GM23338 (cell line): ENCODE data around the gene SCTR. TPM values are rescaled to one million over a fixed set of nuclear protein-coding genes. Genes with fewer than 3 reads are reported as not detected.

Experiments used
- ATAC-seq: fragments of 200-7000 bp; cut with Tn5 transposase; 3 replicates; pipeline ENCODE4 v1.9.1; 2020
- DNase-seq: peaks from one replicate; pipeline ENCODE4 v3.0.0-alpha.2; 2015; ENCODE audit warnings: low spot score
- H2AFZ ChIP-seq: fragments of 200-600 bp; sonication (generic); 2 replicates; pipeline ENCODE4 v1.8.0; 2016; ENCODE audit warnings: antibody characterized with exemption, mild to moderate bottlenecking, moderate library complexity
- H3F3A ChIP-seq: fragments of 200-600 bp; sonication (generic); replicated peaks from 2 replicates; pipeline ENCODE4 v1.8.0; 2017; ENCODE audit warnings: antibody characterized with exemption, mixed run types, low read depth
- H3K27ac ChIP-seq: fragments of 200-600 bp; sonication (generic); 2 replicates; pipeline ENCODE4 v1.6.1; 2016; ENCODE audit warnings: low read depth
- H3K27me3 ChIP-seq: fragments of 200-600 bp; sonication (generic); 2 replicates; pipeline ENCODE4 v1.8.0; 2016; ENCODE audit warnings: mild to moderate bottlenecking, mixed run types, moderate library complexity; ENCODE audit not compliant: insufficient read depth
- H3K36me3 ChIP-seq: fragments of 200-600 bp; sonication (generic); 2 replicates; pipeline ENCODE4 v1.8.0; 2016; ENCODE audit warnings: mild to moderate bottlenecking; ENCODE audit not compliant: insufficient read depth
- H3K4me1 ChIP-seq: fragments of 200-600 bp; sonication (generic); 2 replicates; pipeline ENCODE4 v1.8.0; 2016; ENCODE audit warnings: mild to moderate bottlenecking, moderate library complexity; ENCODE audit not compliant: insufficient read depth
- H3K4me2 ChIP-seq: fragments of 200-600 bp; sonication (generic); 2 replicates; pipeline ENCODE4 v1.7.1; 2017; ENCODE audit warnings: mixed run types
- H3K4me3 ChIP-seq: fragments of 200-600 bp; sonication (generic); 2 replicates; pipeline ENCODE4 v1.6.1; 2016; ENCODE audit warnings: mixed run types
- H3K79me2 ChIP-seq: fragments of 200-600 bp; sonication (generic); replicated peaks from 2 replicates; pipeline ENCODE4 v1.8.0; 2017; ENCODE audit warnings: mild to moderate bottlenecking; ENCODE audit not compliant: insufficient read depth
- H3K9me2 ChIP-seq: fragments of 200-600 bp; sonication (generic); 2 replicates; pipeline ENCODE4 v1.8.0; 2017; ENCODE audit not compliant: insufficient read depth
- H4K20me1 ChIP-seq: fragments of 200-600 bp; sonication (generic); replicated peaks from 2 replicates; pipeline ENCODE4 v1.8.0; 2017; ENCODE audit warnings: mild to moderate bottlenecking; ENCODE audit not compliant: insufficient read depth
- H3K27ac Mint-ChIP-seq: 2 replicates; pipeline ENCODE4 v1.8.0; 2020; ENCODE audit warnings: inconsistent platforms, mild to moderate bottlenecking, moderate library complexity, mixed read lengths
- H3K27me3 Mint-ChIP-seq: 3 replicates; pipeline ENCODE4 v1.8.0; 2022; ENCODE audit warnings: low read depth, mild to moderate bottlenecking, moderate library complexity, mixed read lengths, inconsistent platforms; ENCODE audit not compliant: insufficient read depth, poor library complexity
- H3K36me3 Mint-ChIP-seq: 3 replicates; pipeline ENCODE4 v1.8.0; 2021; ENCODE audit warnings: low read depth, mild to moderate bottlenecking, inconsistent platforms, moderate library complexity, mixed read lengths
- H3K4me1 Mint-ChIP-seq: 3 replicates; pipeline ENCODE4 v1.8.0; 2020; ENCODE audit warnings: mild to moderate bottlenecking, inconsistent platforms, mixed read lengths
- H3K4me3 Mint-ChIP-seq: 3 replicates; pipeline ENCODE4 v1.8.0; 2021; ENCODE audit warnings: moderate library complexity, mild to moderate bottlenecking, inconsistent platforms, mixed read lengths
- H3K9me3 Mint-ChIP-seq: 3 replicates; pipeline ENCODE4 v1.8.0; 2020; ENCODE audit warnings: moderate library complexity, mild to moderate bottlenecking, inconsistent platforms, mixed read lengths
- EZH2 ChIP-seq: fragments of 200-600 bp; sonication (generic); IDR thresholded peaks from one replicate; pipeline ENCODE4 v1.8.0; 2017; ENCODE audit warnings: antibody characterized with exemption, mild to moderate bottlenecking, low read depth; ENCODE audit not compliant: unreplicated experiment
- EZH2phosphoT487 ChIP-seq: fragments of 200-600 bp; sonication (generic); IDR thresholded peaks from one replicate; pipeline ENCODE4 v1.8.1; 2018; ENCODE audit warnings: antibody characterized with exemption; ENCODE audit not compliant: unreplicated experiment
- JUNB ChIP-seq: IDR thresholded peaks from one replicate; pipeline ENCODE4 v1.6.1; 2016; ENCODE audit warnings: antibody characterized with exemption; ENCODE audit not compliant: unreplicated experiment
- POLR2AphosphoS5 ChIP-seq: IDR thresholded peaks from 2 replicates; pipeline ENCODE4 v1.6.1; 2016; ENCODE audit warnings: antibody characterized with exemption, low read depth
- STAT1 ChIP-seq: IDR thresholded peaks from one replicate; pipeline ENCODE4 v1.6.1; 2016; ENCODE audit warnings: antibody characterized with exemption; ENCODE audit not compliant: unreplicated experiment
- ZNF114 ChIP-seq: fragments of 250-450 bp; sonication (Bioruptor Pico); IDR thresholded peaks from 2 replicates; pipeline ENCODE4 v1.5.0; 2020; ENCODE audit warnings: mild to moderate bottlenecking, moderate library complexity
- ZNF331 ChIP-seq: fragments of 250-450 bp; sonication (Bioruptor Pico); IDR thresholded peaks from 2 replicates; pipeline ENCODE4 v1.5.0; 2020; ENCODE audit warnings: low read depth, mild to moderate bottlenecking, moderate library complexity
- polyA plus RNA-seq: library from polyadenylated mRNA; unstranded; fragments of >200 nt; fragmentation: Nextera tagmentation; extraction: Ambion mirVana; gene quantifications from 2 replicates; pipeline ENCODE4 v1.2.1, GENCODE V29; 2016
- total RNA-seq: library from RNA; depleted of rRNA; stranded (reverse); fragments of >200 nt; shearing (Covaris generic); gene quantifications from 2 replicates; pipeline ENCODE4 v1.2.3, GENCODE V29; 2014
- TF ChIP-seq, protein P1 (sequence below): IDR thresholded peaks from 2 replicates; pipeline ENCODE4 v1.6.1; 2016; ENCODE audit warnings: antibody characterized with exemption
- TF ChIP-seq, protein P2 (sequence below): fragments of 250-450 bp; sonication (Bioruptor Pico); IDR thresholded peaks from 2 replicates; pipeline ENCODE4 v1.5.0; 2020; ENCODE audit warnings: mild to moderate bottlenecking, moderate library complexity
- TF ChIP-seq, protein P3 (sequence below): IDR thresholded peaks from one replicate; pipeline ENCODE4 v1.6.1; 2018; ENCODE audit warnings: antibody characterized with exemption; ENCODE audit not compliant: unreplicated experiment
- TF ChIP-seq, protein P4 (sequence below), 2 experiments: fragments of 200-600 bp in 1 of 2; sonication (generic) in 1 of 2; conservative IDR thresholded peaks; 2 replicates each; pipeline versions ENCODE4 v1.5.1 to v1.6.1; 2016 to 2017; ENCODE audit warnings: antibody characterized with exemption in 2 of 2, low read depth in 2 of 2, mild to moderate bottlenecking in 2 of 2, moderate library complexity in 1 of 2

The SCTR gene
- total and polyA plus RNA-seq, 2 experiments from 2014 or later, result not detected

DNA sequence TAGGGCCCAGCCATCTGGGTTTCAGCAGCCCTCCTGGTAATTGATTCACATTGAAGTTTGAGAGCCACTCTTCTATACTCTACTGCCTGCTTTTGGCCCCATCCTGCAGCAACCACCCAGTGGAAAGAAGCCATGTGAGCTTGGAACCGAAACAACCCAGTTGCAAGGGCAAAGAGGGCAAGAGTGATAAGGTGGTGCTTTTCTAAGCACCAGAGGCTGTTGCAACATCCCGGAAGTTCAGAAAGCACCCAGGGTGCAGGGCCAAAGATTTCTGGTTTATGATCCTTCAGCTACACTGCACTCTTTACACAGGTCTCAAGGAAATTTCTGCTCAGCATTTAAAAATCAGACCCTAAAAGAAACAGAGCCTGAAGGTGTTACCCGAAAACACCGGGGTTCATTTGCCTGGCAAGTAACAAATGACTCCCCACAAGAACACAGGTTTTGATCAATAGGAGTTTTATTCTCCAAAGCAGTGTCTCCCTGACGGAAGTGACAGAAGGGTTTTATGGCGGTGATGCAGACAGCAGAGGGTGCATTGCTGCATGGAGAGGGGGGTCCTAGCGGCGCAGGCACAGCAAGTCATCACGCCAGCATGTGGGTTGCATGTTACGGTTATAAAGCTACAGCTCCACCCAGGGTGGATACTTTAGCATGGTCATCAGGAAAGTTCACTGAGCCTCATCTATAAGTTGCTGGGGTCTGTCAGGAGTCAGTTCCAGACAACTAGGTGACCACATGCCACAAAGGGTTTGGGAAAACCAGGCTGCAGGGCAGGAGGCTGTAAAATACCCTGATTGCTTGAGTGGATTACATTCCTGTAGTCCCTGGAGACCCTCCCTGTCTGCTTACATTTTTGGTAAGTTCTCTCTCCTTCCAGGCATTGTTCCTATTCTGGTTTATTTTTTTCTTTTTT, 121.4 kb downstream of the SCTR start (continued):
- TF ChIP-seq, protein P1, sequence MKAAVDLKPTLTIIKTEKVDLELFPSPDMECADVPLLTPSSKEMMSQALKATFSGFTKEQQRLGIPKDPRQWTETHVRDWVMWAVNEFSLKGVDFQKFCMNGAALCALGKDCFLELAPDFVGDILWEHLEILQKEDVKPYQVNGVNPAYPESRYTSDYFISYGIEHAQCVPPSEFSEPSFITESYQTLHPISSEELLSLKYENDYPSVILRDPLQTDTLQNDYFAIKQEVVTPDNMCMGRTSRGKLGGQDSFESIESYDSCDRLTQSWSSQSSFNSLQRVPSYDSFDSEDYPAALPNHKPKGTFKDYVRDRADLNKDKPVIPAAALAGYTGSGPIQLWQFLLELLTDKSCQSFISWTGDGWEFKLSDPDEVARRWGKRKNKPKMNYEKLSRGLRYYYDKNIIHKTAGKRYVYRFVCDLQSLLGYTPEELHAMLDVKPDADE, result no peak
- TF ChIP-seq ZNF331 (CRISPR knock-in tag), result no peak
- TF ChIP-seq EZH2phosphoT487, result no peak
- TF ChIP-seq JUNB, result no peak

DNA sequence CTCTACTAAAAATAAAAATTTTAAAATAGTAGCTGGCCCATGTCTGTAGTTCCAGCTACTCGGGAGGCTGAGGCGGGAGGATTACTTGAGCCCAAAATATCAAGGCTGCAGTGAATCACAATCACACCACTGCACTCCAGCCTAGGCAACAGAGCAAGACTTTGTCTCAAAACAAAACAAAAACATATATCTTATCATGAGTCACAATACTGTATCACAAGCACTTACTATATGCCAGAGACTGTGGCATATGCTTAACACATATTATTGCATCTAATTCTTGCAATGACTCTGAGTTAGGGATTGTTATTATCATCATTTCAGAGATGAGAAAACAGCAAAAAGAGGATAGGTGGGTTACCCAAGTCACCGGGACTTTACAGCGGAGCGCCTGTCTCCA, 122.2 kb downstream of the SCTR start:
- ATAC-seq, result no peak
- no peak for TF ChIP-seq ZNF114 (CRISPR knock-in tag)
- TF ChIP-seq, protein P2, sequence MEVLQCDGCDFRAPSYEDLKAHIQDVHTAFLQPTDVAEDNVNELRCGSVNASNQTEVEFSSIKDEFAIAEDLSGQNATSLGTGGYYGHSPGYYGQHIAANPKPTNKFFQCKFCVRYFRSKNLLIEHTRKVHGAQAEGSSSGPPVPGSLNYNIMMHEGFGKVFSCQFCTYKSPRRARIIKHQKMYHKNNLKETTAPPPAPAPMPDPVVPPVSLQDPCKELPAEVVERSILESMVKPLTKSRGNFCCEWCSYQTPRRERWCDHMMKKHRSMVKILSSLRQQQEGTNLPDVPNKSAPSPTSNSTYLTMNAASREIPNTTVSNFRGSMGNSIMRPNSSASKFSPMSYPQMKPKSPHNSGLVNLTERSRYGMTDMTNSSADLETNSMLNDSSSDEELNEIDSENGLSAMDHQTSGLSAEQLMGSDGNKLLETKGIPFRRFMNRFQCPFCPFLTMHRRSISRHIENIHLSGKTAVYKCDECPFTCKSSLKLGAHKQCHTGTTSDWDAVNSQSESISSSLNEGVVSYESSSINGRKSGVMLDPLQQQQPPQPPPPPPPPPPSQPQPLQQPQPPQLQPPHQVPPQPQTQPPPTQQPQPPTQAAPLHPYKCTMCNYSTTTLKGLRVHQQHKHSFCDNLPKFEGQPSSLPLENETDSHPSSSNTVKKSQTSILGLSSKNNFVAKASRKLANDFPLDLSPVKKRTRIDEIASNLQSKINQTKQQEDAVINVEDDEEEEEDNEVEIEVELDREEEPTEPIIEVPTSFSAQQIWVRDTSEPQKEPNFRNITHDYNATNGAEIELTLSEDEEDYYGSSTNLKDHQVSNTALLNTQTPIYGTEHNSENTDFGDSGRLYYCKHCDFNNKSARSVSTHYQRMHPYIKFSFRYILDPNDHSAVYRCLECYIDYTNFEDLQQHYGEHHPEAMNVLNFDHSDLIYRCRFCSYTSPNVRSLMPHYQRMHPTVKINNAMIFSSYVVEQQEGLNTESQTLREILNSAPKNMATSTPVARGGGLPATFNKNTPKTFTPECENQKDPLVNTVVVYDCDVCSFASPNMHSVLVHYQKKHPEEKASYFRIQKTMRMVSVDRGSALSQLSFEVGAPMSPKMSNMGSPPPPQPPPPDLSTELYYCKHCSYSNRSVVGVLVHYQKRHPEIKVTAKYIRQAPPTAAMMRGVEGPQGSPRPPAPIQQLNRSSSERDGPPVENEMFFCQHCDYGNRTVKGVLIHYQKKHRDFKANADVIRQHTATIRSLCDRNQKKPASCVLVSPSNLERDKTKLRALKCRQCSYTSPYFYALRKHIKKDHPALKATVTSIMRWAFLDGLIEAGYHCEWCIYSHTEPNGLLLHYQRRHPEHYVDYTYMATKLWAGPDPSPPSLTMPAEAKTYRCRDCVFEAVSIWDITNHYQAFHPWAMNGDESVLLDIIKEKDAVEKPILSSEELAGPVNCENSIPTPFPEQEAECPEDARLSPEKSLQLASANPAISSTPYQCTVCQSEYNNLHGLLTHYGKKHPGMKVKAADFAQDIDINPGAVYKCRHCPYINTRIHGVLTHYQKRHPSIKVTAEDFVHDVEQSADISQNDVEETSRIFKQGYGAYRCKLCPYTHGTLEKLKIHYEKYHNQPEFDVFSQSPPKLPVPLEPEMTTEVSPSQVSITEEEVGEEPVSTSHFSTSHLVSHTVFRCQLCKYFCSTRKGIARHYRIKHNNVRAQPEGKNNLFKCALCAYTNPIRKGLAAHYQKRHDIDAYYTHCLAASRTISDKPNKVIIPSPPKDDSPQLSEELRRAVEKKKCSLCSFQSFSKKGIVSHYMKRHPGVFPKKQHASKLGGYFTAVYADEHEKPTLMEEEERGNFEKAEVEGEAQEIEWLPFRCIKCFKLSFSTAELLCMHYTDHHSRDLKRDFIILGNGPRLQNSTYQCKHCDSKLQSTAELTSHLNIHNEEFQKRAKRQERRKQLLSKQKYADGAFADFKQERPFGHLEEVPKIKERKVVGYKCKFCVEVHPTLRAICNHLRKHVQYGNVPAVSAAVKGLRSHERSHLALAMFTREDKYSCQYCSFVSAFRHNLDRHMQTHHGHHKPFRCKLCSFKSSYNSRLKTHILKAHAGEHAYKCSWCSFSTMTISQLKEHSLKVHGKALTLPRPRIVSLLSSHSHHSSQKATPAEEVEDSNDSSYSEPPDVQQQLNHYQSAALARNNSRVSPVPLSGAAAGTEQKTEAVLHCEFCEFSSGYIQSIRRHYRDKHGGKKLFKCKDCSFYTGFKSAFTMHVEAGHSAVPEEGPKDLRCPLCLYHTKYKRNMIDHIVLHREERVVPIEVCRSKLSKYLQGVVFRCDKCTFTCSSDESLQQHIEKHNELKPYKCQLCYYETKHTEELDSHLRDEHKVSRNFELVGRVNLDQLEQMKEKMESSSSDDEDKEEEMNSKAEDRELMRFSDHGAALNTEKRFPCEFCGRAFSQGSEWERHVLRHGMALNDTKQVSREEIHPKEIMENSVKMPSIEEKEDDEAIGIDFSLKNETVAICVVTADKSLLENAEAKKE (CRISPR knock-in tag), result no peak
- no peak for TF ChIP-seq JUNB
- no peak for TF ChIP-seq EZH2phosphoT487
- TF ChIP-seq EZH2, result no peak
- TF ChIP-seq, protein P3, sequence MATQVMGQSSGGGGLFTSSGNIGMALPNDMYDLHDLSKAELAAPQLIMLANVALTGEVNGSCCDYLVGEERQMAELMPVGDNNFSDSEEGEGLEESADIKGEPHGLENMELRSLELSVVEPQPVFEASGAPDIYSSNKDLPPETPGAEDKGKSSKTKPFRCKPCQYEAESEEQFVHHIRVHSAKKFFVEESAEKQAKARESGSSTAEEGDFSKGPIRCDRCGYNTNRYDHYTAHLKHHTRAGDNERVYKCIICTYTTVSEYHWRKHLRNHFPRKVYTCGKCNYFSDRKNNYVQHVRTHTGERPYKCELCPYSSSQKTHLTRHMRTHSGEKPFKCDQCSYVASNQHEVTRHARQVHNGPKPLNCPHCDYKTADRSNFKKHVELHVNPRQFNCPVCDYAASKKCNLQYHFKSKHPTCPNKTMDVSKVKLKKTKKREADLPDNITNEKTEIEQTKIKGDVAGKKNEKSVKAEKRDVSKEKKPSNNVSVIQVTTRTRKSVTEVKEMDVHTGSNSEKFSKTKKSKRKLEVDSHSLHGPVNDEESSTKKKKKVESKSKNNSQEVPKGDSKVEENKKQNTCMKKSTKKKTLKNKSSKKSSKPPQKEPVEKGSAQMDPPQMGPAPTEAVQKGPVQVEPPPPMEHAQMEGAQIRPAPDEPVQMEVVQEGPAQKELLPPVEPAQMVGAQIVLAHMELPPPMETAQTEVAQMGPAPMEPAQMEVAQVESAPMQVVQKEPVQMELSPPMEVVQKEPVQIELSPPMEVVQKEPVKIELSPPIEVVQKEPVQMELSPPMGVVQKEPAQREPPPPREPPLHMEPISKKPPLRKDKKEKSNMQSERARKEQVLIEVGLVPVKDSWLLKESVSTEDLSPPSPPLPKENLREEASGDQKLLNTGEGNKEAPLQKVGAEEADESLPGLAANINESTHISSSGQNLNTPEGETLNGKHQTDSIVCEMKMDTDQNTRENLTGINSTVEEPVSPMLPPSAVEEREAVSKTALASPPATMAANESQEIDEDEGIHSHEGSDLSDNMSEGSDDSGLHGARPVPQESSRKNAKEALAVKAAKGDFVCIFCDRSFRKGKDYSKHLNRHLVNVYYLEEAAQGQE, result no peak
- TF ChIP-seq, protein P4, sequence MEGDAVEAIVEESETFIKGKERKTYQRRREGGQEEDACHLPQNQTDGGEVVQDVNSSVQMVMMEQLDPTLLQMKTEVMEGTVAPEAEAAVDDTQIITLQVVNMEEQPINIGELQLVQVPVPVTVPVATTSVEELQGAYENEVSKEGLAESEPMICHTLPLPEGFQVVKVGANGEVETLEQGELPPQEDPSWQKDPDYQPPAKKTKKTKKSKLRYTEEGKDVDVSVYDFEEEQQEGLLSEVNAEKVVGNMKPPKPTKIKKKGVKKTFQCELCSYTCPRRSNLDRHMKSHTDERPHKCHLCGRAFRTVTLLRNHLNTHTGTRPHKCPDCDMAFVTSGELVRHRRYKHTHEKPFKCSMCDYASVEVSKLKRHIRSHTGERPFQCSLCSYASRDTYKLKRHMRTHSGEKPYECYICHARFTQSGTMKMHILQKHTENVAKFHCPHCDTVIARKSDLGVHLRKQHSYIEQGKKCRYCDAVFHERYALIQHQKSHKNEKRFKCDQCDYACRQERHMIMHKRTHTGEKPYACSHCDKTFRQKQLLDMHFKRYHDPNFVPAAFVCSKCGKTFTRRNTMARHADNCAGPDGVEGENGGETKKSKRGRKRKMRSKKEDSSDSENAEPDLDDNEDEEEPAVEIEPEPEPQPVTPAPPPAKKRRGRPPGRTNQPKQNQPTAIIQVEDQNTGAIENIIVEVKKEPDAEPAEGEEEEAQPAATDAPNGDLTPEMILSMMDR (conservative IDR thresholded peaks at IDR 0.05; ENCODE audit: low read depth in 2 of 2), result no peak
- TF ChIP-seq POLR2AphosphoS5, result no peak
- no peak for TF ChIP-seq ZNF331 (CRISPR knock-in tag)
- TF ChIP-seq STAT1, result no peak

More for the DNA sequence above, 122.2 kb downstream of the SCTR start:
- Histone ChIP-seq H3K4me2 (no peak overlapping the region), H3F3A (no peaks in the 10 kb centered on the region), H3K4me1 (no peaks in the 10 kb centered on the region), H4K20me1 (no peaks in the 10 kb centered on the region), H3K4me3 (no peak overlapping the region), H2AFZ (no peak overlapping the region), H3K79me2 (no peaks in the 10 kb centered on the region), H3K27me3 (no peaks in the 10 kb centered on the region), H3K27ac (no peak overlapping the region), H3K36me3 (no peaks in the 10 kb centered on the region), H3K9me2 (no peaks in the 10 kb centered on the region)
- DNase-seq, result no peak
- Mint-ChIP-seq H3K4me3 (no peak overlapping the region), H3K27ac (no peak overlapping the region), H3K9me3 (no peaks in the 10 kb centered on the region), H3K27me3 (peaks cover 5% of the 10 kb centered on the region), H3K4me1 (peaks cover 8% of the 10 kb centered on the region), H3K36me3 (no peaks in the 10 kb centered on the region)
